ENCODE data around the gene RUNX1. TPM values are rescaled to one million over a fixed set of nuclear protein-coding genes. Genes with fewer than 3 reads are reported as not detected.

Gene RUNX1
- total RNA-seq, 3 donors from 2014 or later, result 24.8 to 165 (median 127) TPM

DNA sequence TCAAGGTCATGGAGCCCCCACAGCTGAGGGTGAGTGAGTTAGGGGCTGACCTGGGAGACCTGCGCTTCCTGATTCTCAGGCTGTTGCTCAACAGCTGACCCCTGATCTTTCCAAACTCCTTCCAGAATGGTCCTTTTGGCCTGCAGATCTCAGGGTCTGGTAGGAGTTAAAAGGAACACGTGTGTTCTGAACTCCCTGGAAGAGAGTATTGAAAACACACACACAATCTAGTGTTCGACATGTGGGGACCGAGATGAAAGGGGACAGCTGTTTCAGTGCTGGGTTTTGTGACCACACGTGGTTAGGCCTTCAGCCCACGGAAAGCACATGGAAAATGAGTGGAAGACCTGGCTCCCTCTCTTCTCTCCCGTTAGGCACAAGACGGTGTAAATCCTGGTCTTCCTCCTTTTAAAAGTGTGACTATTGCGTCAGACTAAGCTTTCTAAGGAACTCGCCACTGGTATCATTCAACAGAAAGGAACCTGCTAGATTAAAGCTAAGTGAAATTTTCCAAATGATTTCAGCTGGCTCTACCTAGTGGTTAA lies 49.6 kb downstream of the RUNX1 start:
- intact Hi-C loops (cut with DNase I; ENCODE audit: low total_unique reads), result no loop called here
- H3K27me3 ChIP-seq, result no peaks in the 10 kb centered on the region
- no peak for TF ChIP-seq POLR2A (IDR thresholded peaks at IDR 0.05)
- peak; percentile 13 to 67 (median 60) for TF ChIP-seq POLR2AphosphoS5 (IDR thresholded peaks at IDR 0.05)
- TF ChIP-seq, protein P1, sequence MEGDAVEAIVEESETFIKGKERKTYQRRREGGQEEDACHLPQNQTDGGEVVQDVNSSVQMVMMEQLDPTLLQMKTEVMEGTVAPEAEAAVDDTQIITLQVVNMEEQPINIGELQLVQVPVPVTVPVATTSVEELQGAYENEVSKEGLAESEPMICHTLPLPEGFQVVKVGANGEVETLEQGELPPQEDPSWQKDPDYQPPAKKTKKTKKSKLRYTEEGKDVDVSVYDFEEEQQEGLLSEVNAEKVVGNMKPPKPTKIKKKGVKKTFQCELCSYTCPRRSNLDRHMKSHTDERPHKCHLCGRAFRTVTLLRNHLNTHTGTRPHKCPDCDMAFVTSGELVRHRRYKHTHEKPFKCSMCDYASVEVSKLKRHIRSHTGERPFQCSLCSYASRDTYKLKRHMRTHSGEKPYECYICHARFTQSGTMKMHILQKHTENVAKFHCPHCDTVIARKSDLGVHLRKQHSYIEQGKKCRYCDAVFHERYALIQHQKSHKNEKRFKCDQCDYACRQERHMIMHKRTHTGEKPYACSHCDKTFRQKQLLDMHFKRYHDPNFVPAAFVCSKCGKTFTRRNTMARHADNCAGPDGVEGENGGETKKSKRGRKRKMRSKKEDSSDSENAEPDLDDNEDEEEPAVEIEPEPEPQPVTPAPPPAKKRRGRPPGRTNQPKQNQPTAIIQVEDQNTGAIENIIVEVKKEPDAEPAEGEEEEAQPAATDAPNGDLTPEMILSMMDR (IDR thresholded peaks at IDR 0.05), result no peak
- H3K36me3 ChIP-seq, result no peaks in the 10 kb centered on the region
- no peak overlapping the region for H3K4me3 ChIP-seq
- peaks cover 0 to 4% of the 10 kb centered on the region in 2 donors for H3K4me1 ChIP-seq
- H3K27ac ChIP-seq, result peak overlapping the region; percentile 55 to 90
- no peak for DNase-seq (ENCODE audit: low spot score in 2 of 2)
- H3K9me3 ChIP-seq, result no peaks in the 10 kb centered on the region

DNA sequence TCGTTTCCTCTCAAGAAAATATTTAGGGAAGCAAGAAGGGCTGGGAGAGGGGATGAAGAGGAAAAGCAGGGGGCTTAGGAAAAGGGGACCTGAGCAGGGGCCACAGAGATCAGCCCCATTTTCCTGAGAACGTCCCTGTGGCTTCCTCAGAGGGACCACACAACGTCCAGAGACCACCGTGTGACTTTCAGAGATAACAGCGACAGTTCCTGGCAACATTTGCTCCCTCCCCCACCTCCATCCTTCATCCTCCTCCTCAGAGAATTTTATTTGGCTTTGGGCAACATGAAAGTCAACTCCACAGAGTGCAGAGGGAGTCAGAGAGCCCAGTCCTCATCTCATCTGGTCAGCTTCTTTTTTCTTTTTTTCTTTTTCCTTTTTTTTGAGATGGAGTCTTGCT lies 50.9 kb downstream of the RUNX1 start:
- H3K27ac ChIP-seq, result peak overlapping the region; percentile 55 to 82
- no peaks in the 10 kb centered on the region for H3K9me3 ChIP-seq
- peaks cover 0 to 4% of the 10 kb centered on the region in 2 donors for H3K4me1 ChIP-seq
- TF ChIP-seq, protein P1 (IDR thresholded peaks at IDR 0.05), result no peak
- no peak for TF ChIP-seq POLR2AphosphoS5 (IDR thresholded peaks at IDR 0.05)
- no peak for TF ChIP-seq POLR2A (IDR thresholded peaks at IDR 0.05)
- no peak overlapping the region for H3K4me3 ChIP-seq
- H3K36me3 ChIP-seq, result no peaks in the 10 kb centered on the region
- intact Hi-C loops (cut with DNase I; ENCODE audit: low total_unique reads), result no loop called here
- H3K27me3 ChIP-seq, result no peaks in the 10 kb centered on the region
- DNase-seq (ENCODE audit: low spot score in 2 of 2), result no peak

DNA sequence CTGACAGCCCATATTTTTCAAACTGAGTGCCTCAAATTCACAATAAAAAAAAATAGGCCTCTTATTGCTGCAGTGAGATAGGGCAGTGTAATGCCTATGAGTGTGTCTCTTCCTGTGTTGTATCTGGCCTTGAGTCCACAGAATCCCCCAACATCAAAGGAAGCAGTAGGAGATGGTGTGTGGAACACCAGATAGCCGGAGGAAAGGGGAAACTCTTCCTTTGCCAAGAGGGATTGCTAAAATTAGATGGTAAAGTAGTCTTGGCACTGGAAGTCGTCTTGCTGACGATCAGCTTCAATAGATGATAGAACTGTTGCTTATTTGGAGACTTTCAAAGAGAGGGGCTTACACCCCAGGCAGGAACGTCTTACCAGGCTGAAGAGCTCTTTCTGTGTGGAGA lies 51.8 kb downstream of the RUNX1 start:
- Histone ChIP-seq H3K4me1 (peaks cover 0 to 4% of the 10 kb centered on the region in 2 donors), H3K27ac (peak overlapping the region in 1 of 2 donors; percentile 82), H3K4me3 (no peak overlapping the region), H3K36me3 (no peaks in the 10 kb centered on the region), H3K9me3 (no peaks in the 10 kb centered on the region), H3K27me3 (no peaks in the 10 kb centered on the region)
- intact Hi-C loops (cut with DNase I; ENCODE audit: low total_unique reads), result no loop called here
- no peak for TF ChIP-seq POLR2A (IDR thresholded peaks at IDR 0.05)
- TF ChIP-seq, protein P1 (IDR thresholded peaks at IDR 0.05), result no peak
- TF ChIP-seq POLR2AphosphoS5 (IDR thresholded peaks at IDR 0.05), result no peak
- DNase-seq (ENCODE audit: low spot score in 2 of 2), result no peak

DNA sequence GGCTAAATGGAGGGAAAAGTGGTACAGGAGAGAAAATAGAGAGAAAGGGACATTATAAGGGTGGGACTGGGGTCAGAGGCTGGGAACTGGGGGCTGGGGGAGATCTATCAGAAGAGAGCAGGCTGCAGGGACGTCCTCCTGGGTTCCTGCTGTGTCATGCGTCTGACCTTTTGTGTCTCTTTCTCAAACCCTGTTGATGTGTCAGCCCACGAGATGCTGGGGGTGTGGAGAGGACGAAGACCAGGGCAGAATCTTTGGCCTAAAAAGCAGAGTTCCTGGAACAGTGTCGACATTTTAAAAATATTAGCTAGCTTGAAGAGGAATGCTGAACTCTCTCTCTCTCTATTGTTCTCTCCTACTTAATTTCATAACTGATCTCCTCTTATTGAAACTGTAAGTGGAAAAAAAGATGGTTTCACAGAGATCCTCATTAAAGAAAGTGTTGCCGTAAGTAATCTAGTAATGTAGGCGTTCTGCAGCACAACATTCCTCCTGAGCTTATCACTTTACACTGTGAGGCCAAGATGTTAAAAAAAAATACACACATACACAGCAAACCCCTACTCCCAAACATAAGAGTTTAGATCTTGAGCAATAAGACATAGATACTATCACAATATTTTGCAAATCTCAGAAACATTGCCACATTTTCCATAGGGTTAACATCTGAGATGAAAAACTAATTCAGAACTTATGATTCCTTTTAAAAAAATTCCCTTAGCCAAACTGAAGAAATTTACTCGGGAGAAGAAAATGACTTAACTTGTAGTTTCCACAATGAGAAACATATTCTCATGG lies 52.6 kb downstream of the RUNX1 start:
- peak overlapping the region; percentile 57 to 82 for H3K27ac ChIP-seq

DNA sequence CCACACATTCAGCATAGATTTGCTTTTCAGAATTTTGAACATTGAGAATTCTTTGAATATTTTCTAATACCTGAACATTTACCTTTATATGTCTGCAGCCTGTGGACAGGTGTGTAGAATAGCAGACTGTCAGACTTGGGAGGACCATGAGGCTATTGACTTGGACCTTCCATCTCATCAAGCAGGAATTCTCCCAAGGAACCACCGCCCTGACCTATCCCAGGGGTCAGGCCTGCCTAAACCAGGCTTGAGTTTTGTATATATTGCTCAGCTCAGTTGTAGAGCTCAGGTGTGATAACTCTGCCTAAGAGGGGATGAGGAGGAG lies 53.2 kb downstream of the RUNX1 start:
- intact Hi-C loops (cut with DNase I; ENCODE audit: low total_unique reads), result no loop called here
- TF ChIP-seq POLR2AphosphoS5 (IDR thresholded peaks at IDR 0.05) (no peak), POLR2A (IDR thresholded peaks at IDR 0.05) (no peak)
- TF ChIP-seq, protein P1 (IDR thresholded peaks at IDR 0.05), result no peak
- H3K27ac ChIP-seq, result peak overlapping the region; percentile 57 to 82
- H3K9me3 ChIP-seq, result no peaks in the 10 kb centered on the region
- H3K4me3 ChIP-seq, result no peak overlapping the region
- H3K27me3 ChIP-seq, result no peaks in the 10 kb centered on the region
- H3K36me3 ChIP-seq, result no peaks in the 10 kb centered on the region
- H3K4me1 ChIP-seq, result peaks cover 0 to 4% of the 10 kb centered on the region in 2 donors
- no peak for DNase-seq (ENCODE audit: low spot score in 2 of 2)

More for the DNA sequence above, 52.6 kb downstream of the RUNX1 start:
- Histone ChIP-seq H3K27me3 (no peaks in the 10 kb centered on the region), H3K4me1 (peaks cover 0 to 4% of the 10 kb centered on the region in 2 donors), H3K4me3 (no peak overlapping the region), H3K9me3 (no peaks in the 10 kb centered on the region), H3K36me3 (no peaks in the 10 kb centered on the region)
- TF ChIP-seq, protein P1 (IDR thresholded peaks at IDR 0.05), result no peak
- TF ChIP-seq POLR2AphosphoS5 (IDR thresholded peaks at IDR 0.05), result peak; percentile 33 to 82 (median 79)
- peak in 1 of 2 donors; percentile 33 for DNase-seq (ENCODE audit: low spot score in 2 of 2)
- intact Hi-C loops (cut with DNase I; ENCODE audit: low total_unique reads), result no loop called here
